T-cell (primary cell): ENCODE data around the gene EPHA8. TPM values are rescaled to one million over a fixed set of nuclear protein-coding genes. Genes with fewer than 3 reads are reported as not detected.
A peak's percentile ranks its signal among the peaks of the same experiment; 100 is the strongest.

Source experiments
- ATAC-seq, 4 experiments: fragments of 200-7000 bp in 3 of 4; fragments of 150-1000 bp in 1 of 4; cut with Tn5 transposase; replicated peaks in 1 of 4; 1 replicate in 3 of 4; 2 replicates in 1 of 4; pipeline ENCODE4 v1.10.0; 2021; ENCODE audit warnings: moderate library complexity in 3 of 4, mild to moderate bottlenecking in 2 of 4, moderate number of reproducible peaks in 1 of 4
- CTCF ChIA-PET, 2 donors: fragments of 300-600 bp; sonication (Branson Sonifier 250); formaldehyde crosslinking; loops; one replicate each; lab custom pipeline; 2022; ENCODE audit warnings: antibody characterized with exemption in 2 of 2; lab: Charles Lee
- POLR2A ChIA-PET, 2 donors: fragments of 300-600 bp; sonication (Branson Sonifier 250); formaldehyde crosslinking; loops; one replicate each; lab custom pipeline; 2022; ENCODE audit warnings: antibody characterized with exemption in 2 of 2; lab: Charles Lee
- DNase-seq, 35 experiments: peaks; one replicate each; pipeline versions ENCODE4 v3.0.0 to v3.0.0-alpha.2; 2013 to 2023
- H3K27ac ChIP-seq: one replicate; pipeline ENCODE4 v1.5.1; 2013; ENCODE audit warnings: low read length
- H3K27me3 ChIP-seq, 2 experiments: replicated peaks in 1 of 2; 1 replicate in 1 of 2; 2 replicates in 1 of 2; pipeline versions ENCODE4 v1.6.1 to v1.7.0; 2013; ENCODE audit warnings: low read length in 1 of 2, mixed read lengths in 1 of 2; ENCODE audit not compliant: control insufficient read depth in 2 of 2, insufficient read depth in 2 of 2; ENCODE audit errors: extremely low read depth in 1 of 2
- H3K36me3 ChIP-seq, 2 donors: 1 replicate in 1 of 2; 2 replicates in 1 of 2; pipeline versions ENCODE4 v1.6.1 to v1.7.0; 2013; ENCODE audit warnings: low read length in 1 of 2; ENCODE audit not compliant: control insufficient read depth in 2 of 2, insufficient read depth in 1 of 2; ENCODE audit errors: extremely low read depth in 1 of 2
- H3K4me1 ChIP-seq, 2 experiments: 1 replicate in 1 of 2; 2 replicates in 1 of 2; pipeline versions ENCODE4 v1.6.1 to v1.7.0; 2013; ENCODE audit warnings: low read length in 2 of 2, mixed read lengths in 1 of 2; ENCODE audit not compliant: insufficient read depth in 2 of 2, control insufficient read depth in 1 of 2; ENCODE audit errors: extremely low read depth in 1 of 2
- H3K4me3 ChIP-seq, 2 donors: 1 replicate in 1 of 2; 2 replicates in 1 of 2; pipeline versions ENCODE4 v1.5.1 to v1.7.0; 2013; ENCODE audit warnings: mild to moderate bottlenecking in 2 of 2, low read length in 1 of 2, moderate library complexity in 1 of 2; ENCODE audit not compliant: control insufficient read depth in 1 of 2; ENCODE audit errors: extremely low read depth in 1 of 2
- H3K9me3 ChIP-seq: 2 replicates; pipeline ENCODE4 v1.7.0; 2013
- H3K27ac Mint-ChIP-seq, 2 donors: one replicate each; pipeline ENCODE4 v1.8.0; 2020 to 2021; ENCODE audit warnings: mild to moderate bottlenecking in 2 of 2, mixed read lengths in 2 of 2
- H3K27me3 Mint-ChIP-seq, 2 donors: one replicate each; pipeline ENCODE4 v1.8.0; 2021 to 2022; ENCODE audit warnings: mixed read lengths in 2 of 2
- H3K36me3 Mint-ChIP-seq: one replicate; pipeline ENCODE4 v1.8.0; 2021; ENCODE audit warnings: mixed read lengths
- H3K4me1 Mint-ChIP-seq, 3 donors: one replicate each; pipeline ENCODE4 v1.8.0; 2020 to 2022; ENCODE audit warnings: mixed read lengths in 3 of 3, mild to moderate bottlenecking in 1 of 3
- H3K4me3 Mint-ChIP-seq, 3 donors: one replicate each; pipeline ENCODE4 v1.8.0; 2020 to 2022; ENCODE audit warnings: mild to moderate bottlenecking in 3 of 3, mixed read lengths in 3 of 3, moderate library complexity in 3 of 3
- H3K9me3 Mint-ChIP-seq, 3 donors: one replicate each; pipeline ENCODE4 v1.8.0; 2020 to 2022; ENCODE audit warnings: mixed read lengths in 3 of 3
- WGBS: methylation state at CpG from one replicate; pipeline ENCODE4 v1.1.5; 2013; ENCODE audit warnings: missing lambda C conversion rate; ENCODE audit not compliant: insufficient coverage; 5-methylcytosine and 5-hydroxymethylcytosine counted together
- total RNA-seq, 35 experiments: library from RNA in 6 of 35; stranded (reverse) in 6 of 35; fragments of 120-200 nt in 1 of 35; gene quantifications; one replicate each; pipeline versions ENCODE4 v1.2.1 to v1.2.4 and lab custom pipeline; 2013 to 2026

The EPHA8 gene
- total RNA-seq, result under 1 TPM in 2 of 5 donors, not detected in 3; 0.09 to 0.15 TPM
- not detected for total RNA-seq (2013)
- total RNA-seq (lab: John Stamatoyannopoulos, UW), result 0 to 0.19 (median 0.04) reads per million in 29 experiments

- ChIA-PET CTCF (no interaction called here), POLR2A (no interaction called here)
- peaks cover 37 to 64% of the 10 kb centered on the region in 2 donors for H3K27me3 Mint-ChIP-seq
- Histone ChIP-seq H3K27me3 (peaks cover 9 to 83% of the 10 kb centered on the region in 2 experiments), H3K4me1 (no peaks in the 10 kb centered on the region), H3K27ac (no peak within 1 kb of the TSS), H3K4me3 (no peak within 1 kb of the TSS), H3K9me3 (no peaks in the 10 kb centered on the region), H3K36me3 (no peaks in the 10 kb centered on the region)
- H3K4me3 Mint-ChIP-seq, result peak within 1 kb of the TSS in 2 of 3 donors; percentile 34 to 42
- H3K27ac Mint-ChIP-seq, result no peak within 1 kb of the TSS
- 7% methylated on average over 74 of the region's 81 CpGs for WGBS
- DNase-seq (no peak), ATAC-seq (no peak)
- no peaks in the 10 kb centered on the region for H3K36me3 Mint-ChIP-seq
- no peaks in the 10 kb centered on the region for H3K9me3 Mint-ChIP-seq
- H3K4me1 Mint-ChIP-seq, result peaks cover 0 to 10% (median 2%) of the 10 kb centered on the region in 3 donors
These were observed at the start of gene EPHA8 for GRCh38 chr1:22562584-22563583. Gene EPHA8, plus strand, starts transcription at chr1:22563489. Its CDS starts 147 bp downstream, at chr1:22563636.

DNA sequence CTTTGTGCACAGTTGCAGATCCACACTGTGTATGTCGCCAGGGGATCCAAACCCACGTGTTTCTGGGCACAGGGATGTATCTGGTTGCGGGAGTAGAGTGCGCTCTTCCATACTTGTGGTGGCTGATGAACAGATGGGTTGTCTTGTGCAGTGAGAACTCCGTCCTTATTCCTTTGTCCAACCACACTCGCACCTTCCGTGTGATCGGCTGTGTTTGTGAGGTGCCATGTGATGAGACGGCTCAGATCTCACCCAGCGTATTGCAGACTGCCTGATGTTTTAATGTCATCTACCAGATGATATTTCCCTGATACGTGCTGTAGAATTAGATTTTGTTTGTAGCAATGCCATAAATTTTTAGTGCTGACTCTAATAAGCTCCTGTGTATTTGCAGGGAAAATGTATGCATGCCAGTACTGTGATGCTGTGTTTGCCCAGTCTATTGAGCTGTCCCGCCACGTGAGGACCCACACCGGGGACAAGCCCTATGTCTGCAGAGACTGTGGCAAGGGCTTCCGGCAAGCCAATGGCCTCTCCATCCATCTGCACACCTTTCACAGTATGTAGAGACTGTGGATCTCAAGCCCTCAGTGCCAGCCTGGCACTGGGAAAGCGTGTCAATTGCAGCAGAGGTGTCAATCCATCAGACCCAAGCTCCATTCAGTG is 46.2 kb upstream of the EPHA8 start:
- Mint-ChIP-seq H3K9me3 (no peaks in the 10 kb centered on the region), H3K4me1 (no peaks in the 10 kb centered on the region), H3K27ac (no peak overlapping the region), H3K4me3 (no peak overlapping the region), H3K27me3 (no peaks in the 10 kb centered on the region), H3K36me3 (peaks cover 83% of the 10 kb centered on the region)
- H3K27me3 ChIP-seq, result no peaks in the 10 kb centered on the region
- no peak overlapping the region for H3K27ac ChIP-seq
- H3K4me3 ChIP-seq, result no peak overlapping the region
- no peaks in the 10 kb centered on the region for H3K4me1 ChIP-seq
- ChIA-PET CTCF (no interaction called here), POLR2A (no interaction called here)
- DNase-seq, result no peak
- 93% methylated on average over 8 of the region's 16 CpGs for WGBS
- no peaks in the 10 kb centered on the region for H3K9me3 ChIP-seq
- no peak for ATAC-seq
- H3K36me3 ChIP-seq, result peaks cover 27 to 99% of the 10 kb centered on the region in 2 donors

DNA sequence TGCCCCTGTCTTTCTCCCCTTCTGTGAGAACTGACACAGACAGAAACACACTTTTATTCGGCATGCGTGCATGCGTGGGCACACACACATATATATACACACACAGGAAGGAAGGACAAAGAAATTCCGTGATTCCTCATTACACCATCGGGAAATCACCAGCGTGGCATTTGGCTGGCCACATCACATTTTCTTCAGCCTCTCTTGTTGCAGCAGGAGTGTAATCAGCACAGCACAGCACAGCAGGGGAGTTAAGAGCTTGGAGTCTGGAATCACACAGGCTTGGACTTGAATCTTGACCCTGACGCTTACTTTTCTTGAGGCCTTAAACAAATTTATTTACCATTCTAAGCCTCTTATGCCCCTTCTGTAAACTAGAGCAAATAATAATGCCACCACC is 45.3 kb upstream of the EPHA8 start:
- no peaks in the 10 kb centered on the region for H3K27me3 Mint-ChIP-seq
- ChIA-PET CTCF (no interaction called here), POLR2A (no interaction called here)
- no peaks in the 10 kb centered on the region for H3K9me3 Mint-ChIP-seq
- H3K27ac Mint-ChIP-seq, result no peak overlapping the region
- no peak for ATAC-seq
- Histone ChIP-seq H3K27me3 (no peaks in the 10 kb centered on the region), H3K4me1 (no peaks in the 10 kb centered on the region), H3K4me3 (no peak overlapping the region), H3K36me3 (peaks cover 27 to 94% of the 10 kb centered on the region in 2 donors), H3K9me3 (no peaks in the 10 kb centered on the region), H3K27ac (no peak overlapping the region)
- no peak for DNase-seq
- H3K4me1 Mint-ChIP-seq, result no peaks in the 10 kb centered on the region
- no peak overlapping the region for H3K4me3 Mint-ChIP-seq
- 98% methylated on average over 6 of the region's 7 CpGs for WGBS
- peaks cover 82% of the 10 kb centered on the region for H3K36me3 Mint-ChIP-seq

- H3K9me3 Mint-ChIP-seq, result no peaks in the 10 kb centered on the region
- Histone ChIP-seq H3K27ac (no peak overlapping the region), H3K9me3 (no peaks in the 10 kb centered on the region), H3K4me1 (no peaks in the 10 kb centered on the region), H3K27me3 (no peaks in the 10 kb centered on the region), H3K4me3 (no peak overlapping the region), H3K36me3 (peaks cover 27 to 93% of the 10 kb centered on the region in 2 donors)
- H3K4me3 Mint-ChIP-seq, result no peak overlapping the region
- ChIA-PET POLR2A (no interaction called here), CTCF (no interaction called here)
- H3K4me1 Mint-ChIP-seq, result no peaks in the 10 kb centered on the region
- H3K27me3 Mint-ChIP-seq, result no peaks in the 10 kb centered on the region
- ATAC-seq (no peak), DNase-seq (no peak)
- peaks cover 85% of the 10 kb centered on the region for H3K36me3 Mint-ChIP-seq
- H3K27ac Mint-ChIP-seq, result no peak overlapping the region
- WGBS, result 100% methylated on average over 1 of the region's 3 CpGs
These were observed 44.9 kb upstream of the EPHA8 start for GRCh38 chr1:22518379-22518778.

DNA sequence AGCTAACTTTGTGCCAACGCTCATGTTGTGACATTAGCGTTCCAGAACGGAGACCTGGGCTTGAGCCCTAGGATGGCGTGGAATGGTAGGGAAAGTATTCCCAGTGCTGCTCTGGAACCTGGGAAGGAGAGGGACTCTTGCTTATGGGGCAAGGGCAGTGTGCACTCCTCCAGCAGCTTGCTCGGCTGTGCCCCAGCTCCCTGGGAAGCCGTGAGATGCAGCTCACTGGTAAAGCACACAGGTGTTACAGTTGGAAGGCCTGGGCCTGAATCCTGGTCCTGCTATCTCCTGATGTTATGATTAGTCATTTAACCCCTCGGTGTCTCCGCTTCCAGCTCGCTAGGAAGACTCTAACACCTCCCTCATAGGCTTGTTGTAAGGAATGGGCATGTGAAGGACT is 42.4 kb upstream of the EPHA8 start:
- no peak overlapping the region for H3K4me3 Mint-ChIP-seq
- WGBS, result 94% methylated on average over 5 of the region's 9 CpGs
- H3K4me1 ChIP-seq, result no peaks in the 10 kb centered on the region
- CTCF ChIA-PET, result no interaction called here
- ATAC-seq (no peak), DNase-seq (no peak)
- no peaks in the 10 kb centered on the region for H3K4me1 Mint-ChIP-seq
- peaks cover 36 to 93% of the 10 kb centered on the region in 2 donors for H3K36me3 ChIP-seq
- H3K4me3 ChIP-seq, result no peak overlapping the region
- H3K9me3 ChIP-seq, result no peaks in the 10 kb centered on the region
- no peak overlapping the region for H3K27ac ChIP-seq
- no peaks in the 10 kb centered on the region for H3K27me3 ChIP-seq
- POLR2A ChIA-PET, result no interaction called here
- no peaks in the 10 kb centered on the region for H3K27me3 Mint-ChIP-seq
- no peaks in the 10 kb centered on the region for H3K9me3 Mint-ChIP-seq
- H3K36me3 Mint-ChIP-seq, result peaks cover 85% of the 10 kb centered on the region
- H3K27ac Mint-ChIP-seq, result no peak overlapping the region

DNA sequence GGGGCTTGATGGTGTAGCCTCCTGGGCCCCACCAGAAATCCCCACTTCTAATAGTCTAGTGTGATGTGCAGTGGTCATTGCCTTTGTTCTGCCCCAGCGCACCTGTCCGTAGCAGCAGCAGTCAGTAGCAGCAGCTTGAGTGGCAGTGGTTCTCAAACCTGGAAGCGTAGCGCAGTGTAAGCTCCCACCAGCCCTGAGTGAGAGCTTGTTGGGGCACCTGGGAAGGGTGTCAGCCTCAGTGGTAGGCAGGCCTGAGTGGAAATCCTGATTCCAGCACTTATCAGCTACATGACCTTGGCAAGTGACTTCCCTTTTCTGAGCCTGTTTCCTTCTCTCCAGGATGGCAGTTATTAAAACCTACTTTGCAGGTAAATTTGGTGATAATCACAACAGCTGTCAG is 41.6 kb upstream of the EPHA8 start:
- Mint-ChIP-seq H3K4me1 (no peaks in the 10 kb centered on the region), H3K36me3 (peaks cover 86% of the 10 kb centered on the region), H3K27me3 (no peaks in the 10 kb centered on the region), H3K9me3 (no peaks in the 10 kb centered on the region), H3K27ac (no peak overlapping the region), H3K4me3 (no peak overlapping the region)
- no peaks in the 10 kb centered on the region for H3K27me3 ChIP-seq
- H3K9me3 ChIP-seq, result no peaks in the 10 kb centered on the region
- ChIA-PET POLR2A (no interaction called here), CTCF (no interaction called here)
- DNase-seq (no peak), ATAC-seq (no peak)
- no peaks in the 10 kb centered on the region for H3K4me1 ChIP-seq
- 97% methylated on average over 4 of the region's 4 CpGs for WGBS
- H3K4me3 ChIP-seq, result no peak overlapping the region
- H3K27ac ChIP-seq, result no peak overlapping the region
- H3K36me3 ChIP-seq, result peaks cover 43 to 93% of the 10 kb centered on the region in 2 donors
